Fibroblast of gingiva (primary cell): ENCODE results near the gene CUX1.
"Not testable (repeated sequence)": the region's sequence is repeated elsewhere in the genome, so short reads cannot be mapped to it uniquely, and the experiment has no call there.

ENCODE experiments used
- DNase-seq: peaks from one replicate; pipeline ENCODE4 v3.0.0-alpha.2; 2011; ENCODE audit warnings: low read depth

The CUX1 gene

GRCh38 chr7:101852364-101852763, 34.9 kb downstream of the CUX1 start:
- not testable (repeated sequence) for DNase-seq

- DNase-seq, result no peak
Observed at GRCh38 chr7:101853684-101854083, 36.3 kb downstream of the CUX1 start.

- DNase-seq, result no peak
Observed at GRCh38 chr7:101854084-101854865, 36.8 kb downstream of the CUX1 start.

DNA sequence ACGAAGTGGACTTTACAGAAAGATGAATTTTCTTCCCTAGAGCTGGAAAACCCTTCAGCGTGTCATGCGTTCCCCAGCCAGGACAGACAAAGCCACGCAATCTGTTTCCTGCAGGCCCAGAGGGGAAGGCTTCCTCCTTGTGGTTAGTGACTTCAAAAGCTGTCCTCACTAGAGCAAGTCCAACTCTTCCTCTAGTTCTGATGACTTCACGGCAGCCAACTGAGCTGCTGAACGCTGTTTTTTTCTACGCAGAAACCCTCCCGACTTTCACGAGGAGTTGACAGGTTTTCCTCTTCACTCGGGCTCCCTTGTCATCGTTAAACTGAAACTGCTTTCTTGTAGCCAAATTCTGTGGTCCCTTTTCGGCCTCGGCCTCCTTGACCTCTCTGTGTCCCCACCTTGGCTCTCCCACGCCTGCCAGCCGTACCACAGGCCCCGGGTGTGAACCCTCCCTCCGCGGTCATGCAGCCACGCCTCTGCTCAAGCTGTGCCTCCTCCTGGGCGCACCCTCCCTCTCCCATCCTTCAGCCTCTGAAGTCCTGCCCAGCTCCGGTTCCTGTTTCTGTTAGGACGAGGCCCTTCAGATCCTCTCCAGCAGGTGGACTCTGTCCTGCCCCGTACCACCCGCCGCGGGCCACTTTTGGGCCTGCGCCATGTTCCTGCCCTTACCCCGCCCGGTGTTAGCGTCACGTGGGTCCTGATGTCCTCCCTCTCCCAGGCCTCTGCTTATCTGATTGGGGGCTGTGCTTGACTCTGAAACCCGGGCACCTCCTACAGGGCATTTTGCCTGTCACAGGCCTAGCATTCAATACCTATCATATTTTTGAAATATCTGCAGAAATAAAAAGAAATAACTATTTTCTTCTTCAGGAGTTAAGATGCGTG, 39.3 kb downstream of the CUX1 start:
- peak; percentile 84 for DNase-seq

GRCh38 chr7:101857358-101857811, 40.0 kb downstream of the CUX1 start:
- DNase-seq, result no peak

DNA sequence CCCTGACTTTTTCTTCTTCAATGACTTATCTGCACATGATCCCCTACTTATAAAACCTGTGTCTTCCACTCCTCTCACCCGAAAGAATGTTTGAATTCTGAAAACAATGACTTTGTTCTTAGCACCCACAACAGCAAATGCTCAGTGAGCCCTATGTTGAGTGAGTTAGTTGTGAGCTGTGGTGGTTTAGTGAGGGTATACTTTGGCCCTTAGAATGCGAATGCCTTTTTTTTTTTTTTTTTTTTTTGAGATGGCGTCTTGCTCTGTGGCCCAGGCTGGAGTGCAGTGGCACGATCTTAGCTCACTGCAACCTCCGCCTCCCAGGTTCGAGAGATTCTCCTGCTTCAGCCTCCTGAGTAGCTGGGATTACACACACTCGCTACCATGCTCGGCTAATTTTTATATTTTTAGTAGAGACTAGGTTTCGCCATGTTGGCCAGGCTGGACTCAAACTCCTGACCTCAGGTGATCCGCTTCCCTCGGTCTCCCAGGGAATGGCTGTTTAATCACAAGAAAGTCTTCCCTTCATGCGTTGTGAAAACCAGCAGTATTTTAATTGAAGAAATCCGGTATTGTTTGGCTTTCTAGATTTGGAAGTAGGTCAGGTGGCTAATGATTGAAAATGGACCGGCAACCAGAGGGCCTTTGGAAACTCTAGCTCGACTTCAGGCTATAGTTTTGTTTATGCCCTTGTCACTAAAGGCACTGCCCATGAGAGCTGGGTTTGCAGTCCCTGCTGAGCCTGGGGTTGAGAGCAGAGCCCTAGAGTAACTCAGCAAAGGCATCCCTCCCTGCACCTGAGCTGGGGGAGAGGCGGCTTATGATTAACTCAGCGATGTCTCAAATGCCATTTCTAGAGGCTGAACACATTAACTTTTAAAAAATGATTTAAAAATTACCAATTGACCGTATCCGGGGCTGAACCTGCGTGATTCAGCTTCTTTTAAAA, 41.3 kb downstream of the CUX1 start:
- DNase-seq, result no peak

DNA sequence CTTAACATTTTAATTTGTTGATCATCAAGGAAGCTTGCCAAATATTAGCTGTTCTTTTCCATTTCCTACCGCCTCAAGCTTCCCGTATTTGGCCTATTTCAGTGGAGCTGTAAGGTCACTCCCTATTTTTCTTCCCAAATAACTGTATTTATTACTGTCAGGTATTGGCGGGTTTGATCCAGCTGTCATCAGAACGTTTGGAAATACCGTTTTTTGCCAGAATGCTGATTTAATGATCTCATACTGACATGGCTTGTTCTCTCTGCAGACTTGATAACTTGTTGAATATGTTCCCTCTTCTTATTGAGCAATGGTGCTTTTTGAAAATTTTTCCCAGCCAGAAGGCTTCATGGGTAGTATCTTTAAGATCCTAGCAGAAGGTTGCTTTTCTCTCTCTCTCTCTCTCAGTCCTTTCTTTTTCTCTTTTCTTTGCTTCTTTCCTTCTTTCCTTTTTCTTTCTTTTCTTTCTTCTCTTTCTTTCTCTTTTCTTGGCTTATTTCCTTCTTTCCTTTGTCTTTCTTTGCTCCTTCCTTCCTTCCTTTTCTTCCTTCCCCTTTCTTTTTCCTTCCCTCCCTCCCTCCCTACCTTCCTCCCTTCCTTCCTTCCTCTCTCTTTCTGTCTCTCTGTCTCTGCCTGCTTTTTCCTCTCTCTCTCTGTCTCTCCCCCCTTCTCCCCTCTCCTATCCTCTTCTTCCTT, 42.1 kb downstream of the CUX1 start:
- DNase-seq, result peak; percentile 58

- DNase-seq, result no peak
Observed at GRCh38 chr7:101860316-101861217, 43.1 kb downstream of the CUX1 start.

DNA sequence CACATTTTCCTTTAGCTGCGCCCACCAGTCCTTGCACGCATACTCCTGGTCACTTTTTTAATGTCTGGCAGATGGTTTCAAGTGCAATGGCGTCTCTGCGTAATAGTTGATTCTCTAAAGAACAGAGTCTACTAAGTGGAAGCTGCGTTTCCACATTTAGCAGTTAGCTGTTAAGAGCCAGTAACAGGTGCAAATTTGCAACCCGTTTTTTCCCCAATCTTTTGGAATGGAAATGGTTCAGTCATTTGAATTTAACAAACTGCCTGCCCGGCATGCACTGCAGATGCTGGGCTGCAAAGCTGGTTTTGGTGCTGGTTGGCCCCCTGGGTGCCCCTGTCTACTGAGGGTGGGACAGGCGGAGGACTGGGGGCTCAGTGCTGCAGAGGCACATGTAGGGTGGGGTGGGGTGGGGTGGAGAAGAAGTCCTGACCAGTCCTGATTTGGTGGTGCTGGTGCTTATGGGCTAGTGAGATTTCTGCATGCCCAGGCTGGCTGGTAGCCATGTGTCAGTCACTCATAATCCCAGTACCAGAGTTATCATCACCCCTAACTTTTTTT, 43.9 kb downstream of the CUX1 start:
- no peak for DNase-seq

DNA sequence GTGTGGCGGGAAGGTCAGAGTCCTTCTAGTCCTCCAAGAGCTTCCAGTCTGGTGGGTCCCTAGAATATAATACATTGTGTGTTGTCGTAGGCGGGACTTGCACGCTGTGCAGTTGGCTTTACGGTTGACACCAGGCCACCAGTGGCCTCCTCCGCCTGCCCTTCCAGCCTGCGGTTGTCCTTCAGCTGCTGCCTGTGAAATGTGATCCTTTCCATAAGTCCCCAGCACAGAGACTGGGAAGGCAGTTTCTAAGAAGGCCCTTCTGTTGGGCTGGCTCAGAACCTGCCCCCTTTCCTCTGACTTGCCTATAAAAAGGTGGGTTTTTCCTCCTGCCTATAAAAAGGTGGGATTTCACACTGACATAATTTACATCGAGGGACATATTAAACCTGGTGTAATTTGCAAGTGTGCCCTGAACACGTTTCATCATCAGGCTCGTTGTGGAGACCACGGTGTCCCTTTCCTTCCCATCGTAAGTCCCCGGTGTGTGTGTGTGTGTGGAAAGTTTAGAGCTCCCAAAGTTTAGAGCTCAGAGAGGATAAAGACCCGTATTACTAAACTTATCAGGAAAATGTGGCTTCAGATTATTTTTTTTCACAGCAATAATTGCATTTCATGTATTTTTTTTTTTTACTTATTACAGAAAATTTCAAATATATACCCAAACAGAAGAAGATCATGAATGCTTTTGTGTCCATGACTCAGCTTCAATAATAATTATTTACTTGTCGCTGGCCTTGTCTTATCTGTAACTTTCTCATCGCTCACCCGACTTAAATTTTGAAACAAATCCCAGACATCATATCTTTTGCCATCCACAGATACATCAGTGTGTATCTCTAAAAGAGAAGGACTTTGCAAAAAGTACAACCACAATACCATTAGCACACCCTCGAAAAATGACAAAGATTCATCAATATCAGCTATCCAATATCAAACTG, 45.1 kb downstream of the CUX1 start:
- DNase-seq, result no peak

GRCh38 chr7:101863598-101863997, 46.2 kb downstream of the CUX1 start:
- DNase-seq, result no peak

GRCh38 chr7:101864039-101864438, 46.6 kb downstream of the CUX1 start:
- no peak for DNase-seq

DNA sequence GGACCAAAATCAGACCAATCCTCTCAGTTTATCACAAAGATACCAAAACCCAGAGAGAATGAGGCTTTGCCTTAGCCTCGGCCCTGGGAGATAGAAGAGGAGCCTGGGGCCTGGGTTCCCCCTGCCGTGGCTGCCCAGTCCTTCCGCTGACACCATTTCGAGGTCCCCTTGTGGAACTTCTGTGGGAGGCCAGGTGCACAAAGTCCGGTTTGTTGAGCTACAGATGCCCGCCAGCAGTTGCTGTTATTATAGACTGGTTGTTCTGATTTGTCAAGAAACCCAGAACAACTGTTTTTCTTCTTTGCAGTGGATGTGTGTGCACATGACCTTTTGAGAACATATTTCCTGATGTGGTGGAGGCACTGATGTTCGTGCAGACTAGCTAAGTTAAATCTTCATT, 47.6 kb downstream of the CUX1 start:
- no peak for DNase-seq

GRCh38 chr7:101865455-101865854, 48.0 kb downstream of the CUX1 start:
- no peak for DNase-seq

- no peak for DNase-seq
Observed at GRCh38 chr7:101866328-101866727, 48.9 kb downstream of the CUX1 start.

- DNase-seq, result no peak
Observed at GRCh38 chr7:101867265-101867664, 49.8 kb downstream of the CUX1 start.

DNA sequence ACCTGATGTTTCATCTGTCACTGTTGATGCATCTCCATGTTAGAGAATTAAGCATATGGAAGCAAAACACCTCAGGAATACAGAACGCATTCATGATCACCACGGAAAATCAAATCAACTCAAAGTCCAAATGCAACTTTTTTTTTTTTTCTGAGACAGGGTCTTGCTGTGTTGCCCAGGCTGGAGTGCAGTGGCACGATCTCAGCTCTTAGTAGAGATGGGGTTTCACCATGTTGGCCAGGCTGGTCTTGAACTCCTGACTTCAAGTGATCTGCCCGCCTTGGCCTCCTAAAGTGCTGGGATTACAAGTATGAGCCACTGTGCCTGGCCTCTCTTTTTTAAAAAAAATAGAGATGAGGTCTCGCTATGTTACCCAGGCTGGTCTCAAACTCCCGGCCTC, 50.3 kb downstream of the CUX1 start:
- DNase-seq, result not testable (repeated sequence)

DNA sequence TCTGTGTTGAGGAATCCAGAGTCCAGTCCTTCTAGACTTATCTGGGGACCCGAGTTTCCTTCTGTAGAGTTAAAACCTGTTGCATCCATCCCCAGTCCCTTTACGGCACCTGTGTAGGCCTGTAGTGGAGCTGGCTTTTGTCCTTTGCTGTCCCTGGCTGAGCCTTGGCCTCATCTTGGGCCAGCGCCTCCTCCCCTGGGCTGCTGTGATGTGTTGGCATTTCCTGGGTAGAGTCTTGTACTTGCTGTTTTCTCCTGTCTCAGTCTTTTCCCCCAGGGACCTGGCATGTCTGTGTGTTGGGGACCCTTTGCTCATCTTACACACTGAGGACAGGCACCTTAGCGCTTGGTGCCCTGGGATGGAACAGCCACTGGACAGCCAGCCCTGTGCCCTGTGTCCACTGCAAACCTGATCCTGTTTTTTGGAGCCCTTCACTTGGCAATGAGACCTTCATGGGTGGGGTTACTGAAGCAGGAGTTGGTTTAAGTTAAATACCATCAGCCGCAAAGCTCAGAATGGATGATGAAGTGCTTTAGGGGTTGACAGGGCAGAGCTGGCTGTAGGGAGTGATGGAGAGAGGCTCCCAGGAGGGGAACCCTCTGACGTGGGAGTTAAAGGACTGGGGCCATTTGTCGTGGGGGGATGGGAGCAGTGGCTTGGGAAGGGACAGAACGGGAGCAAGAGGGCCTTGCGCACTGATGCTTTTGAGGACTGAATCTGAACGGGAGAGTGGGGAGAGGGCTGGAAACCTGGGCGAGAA, 50.9 kb downstream of the CUX1 start:
- DNase-seq, result no peak
